ENCODE data around the gene SIRT6. TPM values are rescaled to one million over a fixed set of nuclear protein-coding genes. Genes with fewer than 3 reads are reported as not detected.

Gene SIRT6
- total and polyA plus RNA-seq, 10 of the 15 experiments (the other 5 are each of a cell fraction or from before 2014, with no cell fraction given) = 1.3 to 49.6 (median 24.2) TPM

DNA sequence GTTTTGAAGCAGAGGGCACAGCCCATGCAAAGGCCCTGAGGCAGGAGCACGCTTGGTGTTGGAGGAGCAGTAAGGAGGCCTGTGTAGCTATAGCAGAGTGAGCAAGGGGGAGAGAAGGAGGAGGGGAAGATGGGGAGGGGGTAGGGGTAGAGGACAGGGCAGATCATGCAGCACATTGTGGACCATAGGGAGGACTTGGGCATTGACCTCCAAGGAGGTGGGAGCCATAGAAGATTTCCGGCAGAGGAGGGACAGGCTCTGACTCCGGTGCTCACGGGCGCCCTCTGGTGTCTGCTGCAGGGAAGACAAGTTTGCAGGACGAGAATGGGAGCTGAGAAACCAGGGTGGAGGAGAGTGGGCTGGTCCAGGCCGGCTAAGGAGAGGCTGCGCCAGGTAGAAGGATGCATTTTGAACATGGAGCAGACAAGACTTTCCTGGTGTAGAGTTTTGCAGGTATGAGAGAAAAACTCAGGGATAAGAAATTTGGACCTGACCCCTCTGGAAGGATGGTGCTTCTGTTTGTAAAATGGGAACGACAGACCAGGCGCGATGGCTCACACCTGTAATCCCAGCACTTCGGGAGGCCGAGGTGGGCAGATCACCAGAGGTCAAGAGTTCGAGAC, 42.6 kb downstream of the SIRT6 start (continued):
- TF ChIP-seq, protein P1, sequence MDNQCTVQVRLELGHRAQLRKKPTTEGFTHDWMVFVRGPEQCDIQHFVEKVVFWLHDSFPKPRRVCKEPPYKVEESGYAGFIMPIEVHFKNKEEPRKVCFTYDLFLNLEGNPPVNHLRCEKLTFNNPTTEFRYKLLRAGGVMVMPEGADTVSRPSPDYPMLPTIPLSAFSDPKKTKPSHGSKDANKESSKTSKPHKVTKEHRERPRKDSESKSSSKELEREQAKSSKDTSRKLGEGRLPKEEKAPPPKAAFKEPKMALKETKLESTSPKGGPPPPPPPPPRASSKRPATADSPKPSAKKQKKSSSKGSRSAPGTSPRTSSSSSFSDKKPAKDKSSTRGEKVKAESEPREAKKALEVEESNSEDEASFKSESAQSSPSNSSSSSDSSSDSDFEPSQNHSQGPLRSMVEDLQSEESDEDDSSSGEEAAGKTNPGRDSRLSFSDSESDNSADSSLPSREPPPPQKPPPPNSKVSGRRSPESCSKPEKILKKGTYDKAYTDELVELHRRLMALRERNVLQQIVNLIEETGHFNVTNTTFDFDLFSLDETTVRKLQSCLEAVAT (IDR thresholded peaks at IDR 0.05) = no peak
- TF ChIP-seq HCFC1 (IDR thresholded peaks at IDR 0.05; ENCODE audit: low read length) (no peak), PML (IDR thresholded peaks at IDR 0.05; ENCODE audit: low read length) (no peak), CEBPB (IDR thresholded peaks at IDR 0.05; ENCODE audit: borderline replicate concordance in 1 of 2, low read depth in 2 of 2, low read length in 2 of 2) (no peak), TCF3 (IDR thresholded peaks at IDR 0.05; ENCODE audit: borderline replicate concordance, insufficient read depth, low read depth, low read length) (no peak), ZNF217 (IDR thresholded peaks at IDR 0.05) (no peak), ZNF384 (IDR thresholded peaks at IDR 0.05; ENCODE audit: borderline replicate concordance, low read depth, low read length) (no peak), NFYB (IDR thresholded peaks at IDR 0.05; ENCODE audit: insufficient read depth, low read depth, low read length) (no peak), SMC3 (IDR thresholded peaks at IDR 0.05; ENCODE audit: borderline replicate concordance, low read length) (peak; percentile 82), JUND (IDR thresholded peaks at IDR 0.05; ENCODE audit: low read depth, low read length) (no peak), KLF5 (IDR thresholded peaks at IDR 0.05; ENCODE audit: partially characterized antibody) (no peak), TAF1 (IDR thresholded peaks at IDR 0.05; ENCODE audit: borderline replicate concordance, low read depth, low read length) (no peak), IKZF1 (conservative IDR thresholded peaks at IDR 0.05) (peak; percentile 8; the same call in 1 of the 2 replicates), YY1 (IDR thresholded peaks at IDR 0.05; ENCODE audit: low read depth, low read length) (peak; percentile 66; the same call in 1 of the 2 replicates)
- TF ChIP-seq, protein P2, sequence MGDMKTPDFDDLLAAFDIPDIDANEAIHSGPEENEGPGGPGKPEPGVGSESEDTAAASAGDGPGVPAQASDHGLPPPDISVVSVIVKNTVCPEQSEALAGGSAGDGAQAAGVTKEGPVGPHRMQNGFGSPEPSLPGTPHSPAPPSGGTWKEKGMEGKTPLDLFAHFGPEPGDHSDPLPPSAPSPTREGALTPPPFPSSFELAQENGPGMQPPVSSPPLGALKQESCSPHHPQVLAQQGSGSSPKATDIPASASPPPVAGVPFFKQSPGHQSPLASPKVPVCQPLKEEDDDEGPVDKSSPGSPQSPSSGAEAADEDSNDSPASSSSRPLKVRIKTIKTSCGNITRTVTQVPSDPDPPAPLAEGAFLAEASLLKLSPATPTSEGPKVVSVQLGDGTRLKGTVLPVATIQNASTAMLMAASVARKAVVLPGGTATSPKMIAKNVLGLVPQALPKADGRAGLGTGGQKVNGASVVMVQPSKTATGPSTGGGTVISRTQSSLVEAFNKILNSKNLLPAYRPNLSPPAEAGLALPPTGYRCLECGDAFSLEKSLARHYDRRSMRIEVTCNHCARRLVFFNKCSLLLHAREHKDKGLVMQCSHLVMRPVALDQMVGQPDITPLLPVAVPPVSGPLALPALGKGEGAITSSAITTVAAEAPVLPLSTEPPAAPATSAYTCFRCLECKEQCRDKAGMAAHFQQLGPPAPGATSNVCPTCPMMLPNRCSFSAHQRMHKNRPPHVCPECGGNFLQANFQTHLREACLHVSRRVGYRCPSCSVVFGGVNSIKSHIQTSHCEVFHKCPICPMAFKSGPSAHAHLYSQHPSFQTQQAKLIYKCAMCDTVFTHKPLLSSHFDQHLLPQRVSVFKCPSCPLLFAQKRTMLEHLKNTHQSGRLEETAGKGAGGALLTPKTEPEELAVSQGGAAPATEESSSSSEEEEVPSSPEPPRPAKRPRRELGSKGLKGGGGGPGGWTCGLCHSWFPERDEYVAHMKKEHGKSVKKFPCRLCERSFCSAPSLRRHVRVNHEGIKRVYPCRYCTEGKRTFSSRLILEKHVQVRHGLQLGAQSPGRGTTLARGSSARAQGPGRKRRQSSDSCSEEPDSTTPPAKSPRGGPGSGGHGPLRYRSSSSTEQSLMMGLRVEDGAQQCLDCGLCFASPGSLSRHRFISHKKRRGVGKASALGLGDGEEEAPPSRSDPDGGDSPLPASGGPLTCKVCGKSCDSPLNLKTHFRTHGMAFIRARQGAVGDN (IDR thresholded peaks at IDR 0.05) = no peak
- TF ChIP-seq, protein P3, sequence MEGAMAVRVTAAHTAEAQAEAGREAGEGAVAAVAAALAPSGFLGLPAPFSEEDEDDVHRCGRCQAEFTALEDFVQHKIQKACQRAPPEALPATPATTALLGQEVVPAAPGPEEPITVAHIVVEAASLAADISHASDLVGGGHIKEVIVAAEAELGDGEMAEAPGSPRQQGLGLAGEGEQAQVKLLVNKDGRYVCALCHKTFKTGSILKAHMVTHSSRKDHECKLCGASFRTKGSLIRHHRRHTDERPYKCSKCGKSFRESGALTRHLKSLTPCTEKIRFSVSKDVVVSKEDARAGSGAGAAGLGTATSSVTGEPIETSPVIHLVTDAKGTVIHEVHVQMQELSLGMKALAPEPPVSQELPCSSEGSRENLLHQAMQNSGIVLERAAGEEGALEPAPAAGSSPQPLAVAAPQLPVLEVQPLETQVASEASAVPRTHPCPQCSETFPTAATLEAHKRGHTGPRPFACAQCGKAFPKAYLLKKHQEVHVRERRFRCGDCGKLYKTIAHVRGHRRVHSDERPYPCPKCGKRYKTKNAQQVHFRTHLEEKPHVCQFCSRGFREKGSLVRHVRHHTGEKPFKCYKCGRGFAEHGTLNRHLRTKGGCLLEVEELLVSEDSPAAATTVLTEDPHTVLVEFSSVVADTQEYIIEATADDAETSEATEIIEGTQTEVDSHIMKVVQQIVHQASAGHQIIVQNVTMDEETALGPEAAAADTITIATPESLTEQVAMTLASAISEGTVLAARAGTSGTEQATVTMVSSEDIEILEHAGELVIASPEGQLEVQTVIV (IDR thresholded peaks at IDR 0.05; ENCODE audit: borderline replicate concordance, partially characterized antibody) = no peak
